ENCODE results near the gene ACAA1.

ACAA1 gene

GRCh38 chr3:38151667-38152265 is 14.8 kb upstream of the ACAA1 start:
- Histone ChIP-seq H3K9me3 (ENCODE audit: severe bottlenecking) (no peaks in the 10 kb centered on the region), H3K4me3 (ENCODE audit: low read depth, low read length) (no peak overlapping the region), H3K27ac (no peak overlapping the region), H3K27me3 (ENCODE audit: insufficient read depth, low read depth, severe bottlenecking) (no peaks in the 10 kb centered on the region), H3K36me3 (no peaks in the 10 kb centered on the region)
- no peak for TF ChIP-seq CTCF (IDR thresholded peaks at IDR 0.05; ENCODE audit: low read depth, low read length)
- DNase-seq, result no peak

GRCh38 chr3:38150780-38151528 is 14.0 kb upstream of the ACAA1 start:
- Histone ChIP-seq H3K27me3 (ENCODE audit: insufficient read depth, low read depth, severe bottlenecking) (no peaks in the 10 kb centered on the region), H3K27ac (no peak overlapping the region), H3K4me3 (ENCODE audit: low read depth, low read length) (no peak overlapping the region), H3K36me3 (no peaks in the 10 kb centered on the region), H3K9me3 (ENCODE audit: severe bottlenecking) (no peaks in the 10 kb centered on the region)
- no peak for TF ChIP-seq CTCF (IDR thresholded peaks at IDR 0.05; ENCODE audit: low read depth, low read length)
- no peak for DNase-seq

GRCh38 chr3:38149708-38150107 is 12.8 kb upstream of the ACAA1 start:
- no peaks in the 10 kb centered on the region for H3K36me3 ChIP-seq
- TF ChIP-seq CTCF (IDR thresholded peaks at IDR 0.05; ENCODE audit: low read depth, low read length), result no peak
- no peak for DNase-seq
- no peaks in the 10 kb centered on the region for H3K27me3 ChIP-seq (ENCODE audit: insufficient read depth, low read depth, severe bottlenecking)
- no peaks in the 10 kb centered on the region for H3K9me3 ChIP-seq (ENCODE audit: severe bottlenecking)
- H3K4me3 ChIP-seq (ENCODE audit: low read depth, low read length), result no peak overlapping the region
- no peak overlapping the region for H3K27ac ChIP-seq

- no peaks in the 10 kb centered on the region for H3K36me3 ChIP-seq
- DNase-seq, result no peak
- no peak overlapping the region for H3K27ac ChIP-seq
- no peaks in the 10 kb centered on the region for H3K27me3 ChIP-seq (ENCODE audit: insufficient read depth, low read depth, severe bottlenecking)
- H3K9me3 ChIP-seq (ENCODE audit: severe bottlenecking), result no peaks in the 10 kb centered on the region
- H3K4me3 ChIP-seq (ENCODE audit: low read depth, low read length), result no peak overlapping the region
- TF ChIP-seq CTCF (IDR thresholded peaks at IDR 0.05; ENCODE audit: low read depth, low read length), result no peak
Measured at GRCh38 chr3:38148311-38148882, 11.5 kb upstream of the ACAA1 start.

GRCh38 chr3:38147421-38147820 is 10.5 kb upstream of the ACAA1 start:
- H3K27me3 ChIP-seq (ENCODE audit: insufficient read depth, low read depth, severe bottlenecking), result peaks cover 2% of the 10 kb centered on the region
- TF ChIP-seq CTCF (IDR thresholded peaks at IDR 0.05; ENCODE audit: low read depth, low read length), result no peak
- no peak overlapping the region for H3K27ac ChIP-seq
- no peak for DNase-seq
- no peaks in the 10 kb centered on the region for H3K36me3 ChIP-seq
- no peak overlapping the region for H3K4me3 ChIP-seq (ENCODE audit: low read depth, low read length)
- H3K9me3 ChIP-seq (ENCODE audit: severe bottlenecking), result no peaks in the 10 kb centered on the region

Measured in WERI-Rb-1 (cell line).